SK-N-SH (cell line): ENCODE measurements around the gene ZNF438.

ENCODE experiments used
- CHD2 ChIP-seq: fragments of 150-350 bp; IDR thresholded peaks from 2 replicates; pipeline ENCODE4 v1.6.1; 2018; ENCODE audit warnings: low read length; ENCODE audit not compliant: partially characterized antibody
- CTCF ChIP-seq: fragments of 200-600 bp; sonication (generic); IDR thresholded peaks from 2 replicates; pipeline ENCODE4 v1.6.1; 2017; ENCODE audit warnings: antibody characterized with exemption, mild to moderate bottlenecking, moderate library complexity
- EP300 ChIP-seq, 2 experiments: IDR thresholded peaks; 2 replicates each; pipeline versions ENCODE4 v1.4.0 to v1.6.1; 2012; ENCODE audit warnings: borderline replicate concordance in 1 of 2, low read depth in 1 of 2, low read length in 1 of 2
- EZH2phosphoT487 ChIP-seq: fragments of 200-600 bp; sonication (generic); IDR thresholded peaks from 2 replicates; pipeline ENCODE4 v1.6.1; 2017; ENCODE audit warnings: low read depth, mixed run types, mild to moderate bottlenecking, antibody characterized with exemption, moderate library complexity, borderline replicate concordance
- MXI1 ChIP-seq: IDR thresholded peaks from 2 replicates; pipeline ENCODE4 v1.6.1; 2012; ENCODE audit warnings: mild to moderate bottlenecking, low read depth, low read length, improper control_type of control experiment
- PBX3 ChIP-seq: IDR thresholded peaks from 2 replicates; pipeline ENCODE4; 2012
- POLR2AphosphoS5 ChIP-seq: IDR thresholded peaks from 2 replicates; pipeline ENCODE4 v1.6.1; 2012; ENCODE audit warnings: low read depth, low read length
- REST ChIP-seq: IDR thresholded peaks from 2 replicates; pipeline ENCODE4 v1.6.1; 2012; ENCODE audit warnings: mild to moderate bottlenecking, low read depth, low read length, moderate library complexity
- SMC3 ChIP-seq: IDR thresholded peaks from 2 replicates; pipeline ENCODE4 v1.6.1; 2012; ENCODE audit warnings: low read depth, low read length, improper control_type of control experiment
- TAF1 ChIP-seq: IDR thresholded peaks from 2 replicates; pipeline ENCODE4 v1.6.1; 2012; ENCODE audit warnings: low read depth, mild to moderate bottlenecking, low read length, moderate library complexity, borderline replicate concordance
- TEAD4 ChIP-seq: IDR thresholded peaks from 2 replicates; pipeline ENCODE4 v1.4.0; 2012; ENCODE audit warnings: mild to moderate bottlenecking, borderline replicate concordance; ENCODE audit not compliant: insufficient read depth
- USF2 ChIP-seq: fragments of 150-350 bp; IDR thresholded peaks from 2 replicates; pipeline ENCODE4 v1.6.1; 2017; ENCODE audit warnings: antibody characterized with exemption, low read length, low read depth, borderline replicate concordance
- YY1 ChIP-seq: IDR thresholded peaks from 2 replicates; pipeline ENCODE4 v1.4.0; 2012; ENCODE audit warnings: low read depth, mild to moderate bottlenecking

GRCh38 chr10:31018356-31018750 is 13.3 kb downstream of the ZNF438 start:
- TF ChIP-seq CTCF: no peak
- no peak for TF ChIP-seq USF2
- TF ChIP-seq SMC3: no peak
- TF ChIP-seq MXI1: no peak
- TF ChIP-seq YY1: no peak
- no peak for TF ChIP-seq EP300 (IDR thresholded peaks at IDR 0.05; ENCODE audit: borderline replicate concordance in 1 of 2, low read depth in 1 of 2, low read length in 1 of 2)
- TF ChIP-seq POLR2AphosphoS5: no peak
- TF ChIP-seq REST: no peak
- TF ChIP-seq CHD2: no peak
- TF ChIP-seq TEAD4: no peak
- TF ChIP-seq PBX3: no peak
- no peak for TF ChIP-seq EZH2phosphoT487
- no peak for TF ChIP-seq TAF1
